Measurements from ENCODE around the gene CRY1. TPM values are rescaled to one million over a fixed set of nuclear protein-coding genes. Genes with fewer than 3 reads are reported as not detected.
A peak's percentile ranks its signal among the peaks of the same experiment; 100 is the strongest.
"Not testable (repeated sequence)": the region's sequence is repeated elsewhere in the genome, so short reads cannot be mapped to it uniquely, and the experiment has no call there.

CRY1 gene
- total and polyA plus RNA-seq, 10 donors = 1.9 to 32.3 (median 14.2) TPM

DNA sequence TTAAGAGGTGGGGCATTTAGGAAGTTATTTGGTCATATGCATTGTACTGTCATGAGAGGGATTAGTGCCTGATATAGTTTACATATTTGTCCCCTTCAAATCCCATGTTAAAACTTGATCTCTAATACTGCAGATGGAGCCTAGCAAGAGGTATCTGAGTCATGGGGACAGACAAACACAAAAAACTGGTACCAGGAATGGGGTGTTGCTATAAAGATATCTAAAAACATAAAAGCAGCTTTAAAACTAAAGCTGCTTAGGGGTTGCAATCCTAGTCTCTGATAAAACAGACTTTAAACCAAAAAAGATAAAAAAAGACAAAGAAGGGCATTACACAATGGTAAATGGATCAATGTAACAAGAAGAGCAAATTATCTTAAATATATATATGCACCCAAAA, 11.6 kb downstream of the CRY1 start:
- no peak for TF ChIP-seq POLR2A (IDR thresholded peaks at IDR 0.05)
- Histone ChIP-seq H3K27me3 (replicated peaks in 1 of 7) (no peaks in the 10 kb centered on the region), H3K4me1 (peaks cover 0 to 22% (median 6%) of the 10 kb centered on the region in 6 donors), H3K4me3 (no peak overlapping the region), H3K36me3 (no peaks in the 10 kb centered on the region), H3K27ac (no peak overlapping the region), H3K9me3 (peaks cover 0 to 16% (median 5%) of the 10 kb centered on the region in 8 donors)
- intact Hi-C loops (cut with DNase I; ENCODE audit: low total_unique reads) = no loop called here
- DNase-seq = no peak

DNA sequence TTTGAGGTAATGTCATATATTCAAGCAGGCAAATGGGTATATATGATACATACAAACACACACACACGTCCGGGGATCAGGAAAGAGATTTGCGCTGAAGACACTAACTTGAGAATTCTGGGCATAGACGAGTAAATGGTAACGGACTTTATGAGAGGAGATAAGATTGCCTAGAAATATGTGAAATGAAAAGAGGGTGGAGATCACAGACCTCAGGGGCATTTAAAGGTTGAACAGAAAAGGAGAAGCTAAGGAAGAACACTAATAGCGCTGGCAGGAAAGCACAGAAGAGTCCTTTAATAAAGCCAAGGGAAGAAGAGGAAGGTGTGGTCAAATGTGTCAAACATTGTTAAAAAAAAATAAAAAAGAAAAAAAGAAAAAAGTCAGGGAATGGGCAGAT, 13.1 kb downstream of the CRY1 start:
- intact Hi-C loops (cut with DNase I; ENCODE audit: low total_unique reads) = no loop called here
- Histone ChIP-seq H3K27me3 (replicated peaks in 1 of 7) (no peaks in the 10 kb centered on the region), H3K36me3 (no peaks in the 10 kb centered on the region), H3K4me1 (peaks cover 0 to 22% (median 6%) of the 10 kb centered on the region in 6 donors), H3K9me3 (peaks cover 0 to 16% (median 5%) of the 10 kb centered on the region in 8 donors), H3K27ac (no peak overlapping the region), H3K4me3 (no peak overlapping the region)
- 64 to 70% (median 68%) methylated on average over 6 of the region's 6 CpGs for WGBS, 5 donors
- TF ChIP-seq, protein P1, sequence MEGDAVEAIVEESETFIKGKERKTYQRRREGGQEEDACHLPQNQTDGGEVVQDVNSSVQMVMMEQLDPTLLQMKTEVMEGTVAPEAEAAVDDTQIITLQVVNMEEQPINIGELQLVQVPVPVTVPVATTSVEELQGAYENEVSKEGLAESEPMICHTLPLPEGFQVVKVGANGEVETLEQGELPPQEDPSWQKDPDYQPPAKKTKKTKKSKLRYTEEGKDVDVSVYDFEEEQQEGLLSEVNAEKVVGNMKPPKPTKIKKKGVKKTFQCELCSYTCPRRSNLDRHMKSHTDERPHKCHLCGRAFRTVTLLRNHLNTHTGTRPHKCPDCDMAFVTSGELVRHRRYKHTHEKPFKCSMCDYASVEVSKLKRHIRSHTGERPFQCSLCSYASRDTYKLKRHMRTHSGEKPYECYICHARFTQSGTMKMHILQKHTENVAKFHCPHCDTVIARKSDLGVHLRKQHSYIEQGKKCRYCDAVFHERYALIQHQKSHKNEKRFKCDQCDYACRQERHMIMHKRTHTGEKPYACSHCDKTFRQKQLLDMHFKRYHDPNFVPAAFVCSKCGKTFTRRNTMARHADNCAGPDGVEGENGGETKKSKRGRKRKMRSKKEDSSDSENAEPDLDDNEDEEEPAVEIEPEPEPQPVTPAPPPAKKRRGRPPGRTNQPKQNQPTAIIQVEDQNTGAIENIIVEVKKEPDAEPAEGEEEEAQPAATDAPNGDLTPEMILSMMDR (IDR thresholded peaks at IDR 0.05 in 8 of 11, conservative IDR thresholded peaks at IDR 0.05 in 3 of 11) = no peak
- no peak for TF ChIP-seq POLR2AphosphoS5 (IDR thresholded peaks at IDR 0.05)
- no peak for TF ChIP-seq POLR2A (IDR thresholded peaks at IDR 0.05)
- no peak for DNase-seq

DNA sequence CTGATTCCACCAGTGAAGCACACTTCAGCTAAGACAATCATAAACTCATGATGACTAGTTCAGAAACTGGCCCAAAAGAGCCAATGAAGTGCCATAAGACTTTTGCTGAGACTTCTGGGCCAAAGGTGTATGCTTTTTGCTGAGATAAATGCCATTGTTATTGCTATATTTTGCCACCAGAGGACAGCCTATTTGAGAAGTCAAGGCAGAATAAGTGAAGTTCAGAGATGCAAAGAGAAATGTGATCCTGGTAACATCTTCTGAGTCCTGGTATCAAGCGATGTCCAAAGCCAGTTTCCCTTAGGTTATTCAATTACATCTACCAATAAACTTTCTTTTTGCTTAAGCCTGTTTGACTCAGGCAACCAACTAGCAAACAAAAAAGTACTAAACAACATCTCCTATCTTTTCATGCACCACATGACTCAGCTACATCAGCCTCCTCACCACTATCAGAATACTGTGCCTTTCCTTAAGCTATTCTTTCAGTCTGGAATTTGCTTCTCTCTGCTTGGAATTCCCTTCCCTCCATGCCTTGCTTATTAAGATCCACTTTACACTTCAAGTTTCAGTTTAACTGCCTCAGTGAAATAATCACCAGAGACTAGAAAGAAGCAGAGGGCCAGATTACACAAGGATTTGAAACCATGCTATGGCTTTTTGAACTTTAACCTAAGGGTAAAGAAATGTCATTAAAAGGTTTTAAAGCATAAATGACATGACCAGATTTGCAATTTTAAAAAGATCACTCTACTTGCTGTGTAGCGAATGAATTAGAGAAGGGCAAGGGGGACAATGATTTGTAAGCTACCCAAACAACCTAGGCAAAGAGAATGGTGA, 14.0 kb downstream of the CRY1 start:
- 80 to 95% (median 85%) methylated on average over 2 of the region's 2 CpGs for WGBS, 5 donors
- TF ChIP-seq POLR2A (IDR thresholded peaks at IDR 0.05) (no peak), POLR2AphosphoS5 (IDR thresholded peaks at IDR 0.05) (no peak)
- TF ChIP-seq, protein P1 (IDR thresholded peaks at IDR 0.05 in 8 of 11, conservative IDR thresholded peaks at IDR 0.05 in 3 of 11) = peak in 7 of 11 experiments; percentile 8 to 42 (median 28)
- no peak overlapping the region for H3K27ac ChIP-seq

DNA sequence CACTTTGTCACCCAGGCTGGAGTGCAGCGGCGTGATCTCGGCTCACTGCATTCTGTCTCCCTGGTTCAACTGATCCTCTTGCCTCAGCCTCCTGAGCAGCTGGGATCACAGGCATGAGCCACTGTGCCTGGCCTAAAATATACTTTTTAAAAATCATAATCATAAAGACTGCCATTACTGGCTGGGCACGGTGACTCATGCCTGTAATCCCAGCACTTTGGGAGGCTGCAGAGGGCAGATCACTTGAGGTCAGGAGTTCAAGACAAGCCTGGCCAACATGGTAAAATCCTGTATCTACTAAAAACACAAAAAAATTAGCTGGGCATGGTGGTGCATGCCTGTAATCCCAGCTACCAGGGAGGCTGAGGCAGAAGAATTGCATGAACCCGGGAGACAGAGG, 20.1 kb downstream of the CRY1 start:
- WGBS, 5 donors = 91 to 94% (median 92%) methylated on average over 5 of the region's 5 CpGs
- H3K9me3 ChIP-seq; H3K27ac ChIP-seq; H3K36me3 ChIP-seq; intact Hi-C loops (cut with DNase I; ENCODE audit: low total_unique reads); DNase-seq; H3K27me3 ChIP-seq (replicated peaks in 1 of 7); H3K4me1 ChIP-seq; H3K4me3 ChIP-seq: not testable (repeated sequence)

More for the DNA sequence above, 14.0 kb downstream of the CRY1 start:
- H3K4me1 ChIP-seq = peaks cover 0 to 22% (median 6%) of the 10 kb centered on the region in 6 donors
- no peak for DNase-seq
- H3K27me3 ChIP-seq (replicated peaks in 1 of 7) = no peaks in the 10 kb centered on the region
- H3K9me3 ChIP-seq = peaks cover 0 to 16% (median 5%) of the 10 kb centered on the region in 8 donors
- intact Hi-C loops (cut with DNase I; ENCODE audit: low total_unique reads) = no loop called here
- no peak overlapping the region for H3K4me3 ChIP-seq
- H3K36me3 ChIP-seq = no peaks in the 10 kb centered on the region

DNA sequence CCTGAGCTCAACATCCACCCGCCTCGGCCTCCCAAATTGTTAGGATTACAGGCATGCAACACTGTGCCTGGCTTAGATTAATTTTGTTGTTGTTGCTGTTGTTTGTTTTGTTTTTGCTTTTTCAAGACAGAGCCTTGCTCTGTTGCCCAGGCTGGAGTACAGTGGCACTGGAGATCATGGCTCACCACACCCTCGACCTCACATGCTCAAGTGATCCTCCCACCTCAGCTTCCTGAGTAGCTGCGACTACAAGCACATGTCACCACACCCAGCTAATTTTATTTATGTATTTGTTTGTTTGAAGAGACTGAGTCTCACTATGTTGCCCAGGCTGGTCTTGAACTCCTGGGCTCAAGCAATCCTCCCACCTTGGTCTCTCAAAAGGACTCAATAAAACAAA, 26.7 kb downstream of the CRY1 start:
- no peak overlapping the region for H3K4me3 ChIP-seq
- H3K27me3 ChIP-seq (replicated peaks in 1 of 7) = no peaks in the 10 kb centered on the region
- H3K36me3 ChIP-seq = no peaks in the 10 kb centered on the region
- H3K4me1 ChIP-seq = no peaks in the 10 kb centered on the region
- H3K27ac ChIP-seq = no peak overlapping the region
- WGBS, 5 donors = 79 to 86% (median 81%) methylated on average over 4 of the region's 4 CpGs
- H3K9me3 ChIP-seq = peaks cover 0 to 16% (median 10%) of the 10 kb centered on the region in 8 donors
- intact Hi-C loops (cut with DNase I; ENCODE audit: low total_unique reads) = no loop called here
- TF ChIP-seq POLR2A (IDR thresholded peaks at IDR 0.05) (no peak), POLR2AphosphoS5 (IDR thresholded peaks at IDR 0.05) (no peak)
- TF ChIP-seq, protein P1 (IDR thresholded peaks at IDR 0.05 in 8 of 11, conservative IDR thresholded peaks at IDR 0.05 in 3 of 11) = no peak
- DNase-seq = no peak

Measured in spleen (tissue), 11 donors.